Activated naive CD4-positive, alpha-beta T cell treated with anti-CD3 and anti-CD28 coated beads for 36 hours (primary cell): ENCODE results near the gene TMEM109. TPM values are rescaled to one million over a fixed set of nuclear protein-coding genes. Genes with fewer than 3 reads are reported as not detected.

Experiments
- CTCF ChIA-PET: fragments of 350-600 bp; sonication (Branson Sonifier 250); formaldehyde crosslinking; loops from one replicate; lab custom pipeline; 2021; ENCODE audit warnings: antibody characterized with exemption; lab: Charles Lee
- DNase-seq: peaks from one replicate; pipeline ENCODE4 v3.0.0-alpha.2; 2020
- H3K27ac Mint-ChIP-seq: one replicate; pipeline ENCODE4 v1.8.0; 2021; ENCODE audit warnings: mild to moderate bottlenecking, mixed read lengths
- H3K27me3 Mint-ChIP-seq: one replicate; pipeline ENCODE4 v1.8.0; 2021; ENCODE audit warnings: low read depth, mixed read lengths
- H3K36me3 Mint-ChIP-seq: one replicate; pipeline ENCODE4 v1.8.0; 2021; ENCODE audit warnings: low read depth, mixed read lengths
- H3K4me1 Mint-ChIP-seq: one replicate; pipeline ENCODE4 v1.8.0; 2021; ENCODE audit warnings: low read depth, mixed read lengths
- H3K4me3 Mint-ChIP-seq: one replicate; pipeline ENCODE4 v1.8.0; 2021; ENCODE audit warnings: mild to moderate bottlenecking, moderate library complexity, mixed read lengths
- H3K9me3 Mint-ChIP-seq: one replicate; pipeline ENCODE4 v1.8.0; 2021; ENCODE audit warnings: mixed read lengths
- intact Hi-C: fragments of 100-400 bp; cut with micrococcal nuclease; formaldehyde crosslinking; loops from one replicate; pipeline ENCODE4 v1.15.1; 2023
- total RNA-seq, 2 experiments: library from RNA; stranded (reverse); gene quantifications; one replicate each; pipeline ENCODE4 v1.2.3, GENCODE V29; 2021

TMEM109 gene
- total RNA-seq, 2 experiments from 2014 or later = 94.0 to 103 TPM

DNA sequence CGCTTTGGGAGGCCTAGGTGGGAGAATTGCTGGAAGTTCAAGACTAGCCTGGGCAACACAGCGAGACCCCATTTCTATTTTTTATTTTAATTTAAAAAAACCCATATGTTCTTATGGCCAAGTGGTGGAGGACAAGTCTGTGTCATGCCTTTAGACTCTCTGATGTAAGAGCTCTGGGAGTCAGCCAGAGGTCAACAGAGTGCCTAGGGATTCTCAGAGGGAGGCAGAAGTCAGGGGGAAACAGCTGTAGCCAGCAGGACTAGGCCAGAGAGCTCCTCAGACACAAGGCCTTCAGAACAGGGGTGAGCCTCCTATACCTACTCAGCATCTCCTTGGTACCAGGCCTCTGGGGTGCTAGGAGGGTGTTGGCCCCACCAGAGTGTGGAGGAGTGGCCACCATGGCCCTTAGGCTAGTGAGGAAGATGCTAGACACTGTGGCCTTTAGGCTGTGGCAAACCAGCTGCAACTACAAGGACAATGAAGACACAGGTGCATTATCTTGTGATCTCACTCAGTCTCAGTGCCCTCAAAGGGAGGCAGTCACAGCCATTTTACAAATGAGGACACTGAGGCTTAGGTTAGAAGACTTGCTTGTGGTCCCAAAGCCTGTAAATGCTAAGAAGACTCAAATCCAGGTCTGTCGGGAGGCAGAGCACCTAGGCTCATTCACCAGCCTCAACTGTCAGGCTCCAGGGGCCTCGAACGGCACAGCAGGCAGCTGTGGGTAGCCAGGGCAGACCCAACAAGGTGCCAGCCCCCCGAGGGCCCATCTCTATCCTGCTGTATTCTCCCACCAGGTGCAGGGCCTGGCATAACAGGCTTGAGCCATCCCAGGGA is 41.6 kb upstream of the TMEM109 start:
- DNase-seq = no peak
- Mint-ChIP-seq H3K4me3 (no peak overlapping the region), H3K36me3 (no peaks in the 10 kb centered on the region), H3K27me3 (no peaks in the 10 kb centered on the region), H3K9me3 (no peaks in the 10 kb centered on the region), H3K27ac (no peak overlapping the region), H3K4me1 (peaks cover 3% of the 10 kb centered on the region)
- intact Hi-C loops = no loop called here
- CTCF ChIA-PET = interaction anchor here (0.7 kb wide), 1 partner anchor 27 kb away, joined by 3 read pairs; no protein-coding TSS in a partner anchor

DNA sequence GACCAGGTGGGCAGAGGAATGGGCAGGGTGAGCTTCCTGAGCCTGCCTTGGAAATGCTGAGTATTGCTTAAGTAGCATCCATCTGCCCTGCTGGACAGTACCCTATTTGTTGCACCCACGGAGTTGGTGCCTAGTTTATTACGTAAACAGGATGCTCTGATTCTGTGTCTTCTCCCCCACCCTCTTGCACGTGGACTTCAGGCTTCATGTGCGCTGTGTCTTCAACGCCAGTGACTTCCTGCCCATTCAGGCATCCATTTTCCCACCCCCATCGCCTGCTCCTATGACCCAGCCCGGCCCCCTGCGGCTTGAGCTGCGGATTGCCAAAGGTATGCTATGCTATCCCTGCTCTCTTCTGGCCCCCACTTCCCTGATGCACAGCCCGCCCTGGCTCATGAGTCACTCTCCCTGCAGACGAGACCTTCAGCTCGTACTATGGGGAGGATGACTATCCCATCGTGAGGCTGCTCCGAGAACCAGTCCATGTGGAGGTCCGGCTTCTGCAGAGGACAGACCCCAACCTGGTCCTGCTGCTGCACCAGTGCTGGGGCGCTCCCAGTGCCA is 40.9 kb upstream of the TMEM109 start:
- no peaks in the 10 kb centered on the region for H3K27me3 Mint-ChIP-seq
- CTCF ChIA-PET = no interaction called here
- H3K9me3 Mint-ChIP-seq = no peaks in the 10 kb centered on the region
- DNase-seq = no peak
- H3K4me1 Mint-ChIP-seq = peaks cover 3% of the 10 kb centered on the region
- no peak overlapping the region for H3K27ac Mint-ChIP-seq
- H3K4me3 Mint-ChIP-seq = no peak overlapping the region
- no peaks in the 10 kb centered on the region for H3K36me3 Mint-ChIP-seq
- intact Hi-C loops = no loop called here

DNA sequence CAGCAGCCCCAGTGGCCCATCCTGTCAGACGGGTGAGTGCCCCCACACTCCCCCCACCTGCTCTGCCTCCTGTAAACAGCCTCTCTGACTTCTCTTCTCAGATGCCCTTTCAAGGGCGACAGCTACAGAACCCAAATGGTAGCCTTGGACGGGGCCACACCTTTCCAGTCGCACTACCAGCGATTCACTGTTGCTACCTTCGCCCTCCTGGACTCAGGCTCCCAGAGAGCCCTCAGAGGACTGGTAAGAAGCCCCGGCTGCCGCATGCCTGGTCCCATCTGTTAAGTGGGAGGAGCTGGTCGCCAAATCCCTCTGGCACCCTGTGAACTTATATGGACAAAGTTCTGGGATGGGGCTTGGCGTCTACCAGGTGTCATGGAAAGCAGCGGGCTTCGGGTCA is 40.4 kb upstream of the TMEM109 start:
- CTCF ChIA-PET = no interaction called here
- no peaks in the 10 kb centered on the region for H3K36me3 Mint-ChIP-seq
- H3K27me3 Mint-ChIP-seq = no peaks in the 10 kb centered on the region
- intact Hi-C loops = no loop called here
- no peak overlapping the region for H3K4me3 Mint-ChIP-seq
- no peak overlapping the region for H3K27ac Mint-ChIP-seq
- DNase-seq = no peak
- H3K9me3 Mint-ChIP-seq = no peaks in the 10 kb centered on the region
- peaks cover 3% of the 10 kb centered on the region for H3K4me1 Mint-ChIP-seq

DNA sequence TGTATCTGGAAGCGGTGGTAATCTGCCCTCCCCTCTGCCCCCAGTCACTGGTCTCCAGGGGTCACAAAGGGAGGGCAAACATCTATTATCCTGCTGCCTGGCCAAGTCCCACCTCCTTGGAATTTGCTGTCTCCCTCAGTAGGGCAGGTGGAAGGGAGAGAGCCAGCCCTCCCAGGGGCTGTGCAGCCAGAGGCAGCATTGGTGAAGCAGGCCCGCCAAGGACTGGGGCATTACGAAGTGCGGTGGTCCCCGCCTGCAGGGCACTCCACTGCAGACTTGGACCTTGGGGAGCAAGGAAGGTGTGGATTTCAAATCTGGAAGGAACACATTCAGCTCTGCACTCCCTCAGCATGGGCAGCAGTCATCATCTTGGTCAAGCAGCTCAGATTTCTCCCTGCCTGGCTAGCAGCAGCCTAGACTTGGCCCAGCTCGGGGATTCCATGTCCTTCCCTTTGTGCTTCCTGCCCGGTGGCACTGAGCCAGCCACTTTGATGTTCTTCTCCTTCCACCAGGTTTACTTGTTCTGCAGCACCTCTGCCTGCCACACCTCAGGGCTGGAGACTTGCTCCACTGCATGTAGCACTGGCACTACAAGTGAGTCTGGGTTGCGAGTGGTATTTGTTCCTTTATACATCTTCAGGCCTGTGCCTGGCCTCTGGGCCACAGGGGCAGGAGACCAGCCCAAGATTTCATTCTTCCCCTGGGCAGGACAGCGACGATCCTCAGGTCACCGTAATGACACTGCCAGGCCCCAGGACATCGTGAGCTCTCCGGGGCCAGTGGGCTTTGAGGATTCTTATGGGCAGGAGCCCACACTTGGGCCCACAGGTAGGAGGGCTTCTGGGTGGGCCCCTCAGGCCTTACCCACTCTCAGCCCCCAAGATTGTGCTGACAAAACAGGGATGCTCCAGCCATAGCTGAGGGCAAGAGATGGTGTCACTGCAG is 39.3 kb upstream of the TMEM109 start:
- H3K4me1 Mint-ChIP-seq = peaks cover 3% of the 10 kb centered on the region
- H3K9me3 Mint-ChIP-seq = no peaks in the 10 kb centered on the region
- H3K4me3 Mint-ChIP-seq = no peak overlapping the region
- CTCF ChIA-PET = no interaction called here
- DNase-seq = no peak
- no peak overlapping the region for H3K27ac Mint-ChIP-seq
- H3K27me3 Mint-ChIP-seq = no peaks in the 10 kb centered on the region
- H3K36me3 Mint-ChIP-seq = no peaks in the 10 kb centered on the region
- intact Hi-C loops = no loop called here

DNA sequence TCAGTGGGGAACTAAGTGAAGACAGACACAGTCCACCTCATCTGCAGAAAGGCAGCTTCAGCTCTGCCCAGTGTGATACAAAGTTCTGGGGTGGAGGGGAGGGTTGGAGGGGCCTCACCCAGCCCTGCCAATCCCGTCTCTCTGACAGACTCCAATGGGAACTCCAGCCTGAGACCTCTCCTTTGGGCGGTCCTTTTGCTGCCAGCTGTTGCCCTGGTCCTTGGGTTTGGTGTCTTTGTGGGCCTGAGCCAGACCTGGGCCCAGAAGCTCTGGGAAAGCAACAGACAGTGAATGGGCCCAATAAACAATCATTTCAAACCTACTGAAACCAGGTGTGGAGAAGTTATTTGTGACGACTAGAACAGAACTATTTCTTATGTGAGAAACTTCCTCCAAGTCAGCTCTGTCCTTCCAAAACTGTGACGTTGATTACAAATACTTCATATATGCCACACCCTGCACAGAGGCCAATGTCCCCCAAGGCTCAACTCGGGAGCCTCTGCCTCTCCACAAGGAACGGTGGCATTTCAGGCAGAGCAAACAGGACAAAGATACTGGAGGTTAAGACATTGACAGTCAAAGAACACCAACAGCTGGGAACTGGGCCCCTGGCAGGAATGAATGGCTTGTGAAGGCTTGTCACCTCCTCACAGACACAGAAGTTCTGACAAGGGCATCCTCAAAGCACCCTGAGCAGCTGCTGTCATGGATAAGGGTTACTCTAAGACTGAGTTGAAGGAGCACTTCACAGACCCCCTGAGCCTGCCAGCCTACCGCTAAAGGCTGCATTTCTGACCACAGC is 38.4 kb upstream of the TMEM109 start:
- H3K36me3 Mint-ChIP-seq = no peaks in the 10 kb centered on the region

DNA sequence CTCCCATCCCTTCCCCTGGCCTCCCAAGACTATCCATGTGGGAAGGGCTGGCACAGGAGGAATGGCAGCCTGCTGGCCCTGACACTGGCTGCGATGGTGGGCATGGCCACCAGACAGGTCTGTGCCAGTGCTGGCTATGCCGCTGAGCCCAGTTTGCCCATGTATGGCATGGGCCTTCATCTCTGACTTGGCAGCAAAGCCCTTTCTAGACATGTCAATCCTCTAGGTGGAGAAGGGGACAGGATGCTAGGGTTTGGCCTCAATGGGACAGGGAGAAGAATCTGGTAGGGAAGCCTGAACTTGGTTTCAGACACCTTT is 37.8 kb upstream of the TMEM109 start:
- DNase-seq = no peak
- Mint-ChIP-seq H3K4me1 (peaks cover 3% of the 10 kb centered on the region), H3K9me3 (no peaks in the 10 kb centered on the region), H3K27ac (no peak overlapping the region), H3K27me3 (no peaks in the 10 kb centered on the region), H3K4me3 (no peak overlapping the region), H3K36me3 (peaks cover 5% of the 10 kb centered on the region)
- CTCF ChIA-PET = interaction anchor here (0.6 kb wide), 1 partner anchor 244 kb away, joined by 5 read pairs; no protein-coding TSS in a partner anchor
- intact Hi-C loops = no loop called here

More for the DNA sequence above, 38.4 kb upstream of the TMEM109 start:
- Mint-ChIP-seq H3K9me3 (no peaks in the 10 kb centered on the region), H3K27ac (no peak overlapping the region), H3K27me3 (no peaks in the 10 kb centered on the region), H3K4me1 (peaks cover 3% of the 10 kb centered on the region), H3K4me3 (no peak overlapping the region)
- CTCF ChIA-PET = interaction anchor here (0.6 kb wide), 1 partner anchor 244 kb away, joined by 5 read pairs; no protein-coding TSS in a partner anchor
- no peak for DNase-seq
- intact Hi-C loops = no loop called here

DNA sequence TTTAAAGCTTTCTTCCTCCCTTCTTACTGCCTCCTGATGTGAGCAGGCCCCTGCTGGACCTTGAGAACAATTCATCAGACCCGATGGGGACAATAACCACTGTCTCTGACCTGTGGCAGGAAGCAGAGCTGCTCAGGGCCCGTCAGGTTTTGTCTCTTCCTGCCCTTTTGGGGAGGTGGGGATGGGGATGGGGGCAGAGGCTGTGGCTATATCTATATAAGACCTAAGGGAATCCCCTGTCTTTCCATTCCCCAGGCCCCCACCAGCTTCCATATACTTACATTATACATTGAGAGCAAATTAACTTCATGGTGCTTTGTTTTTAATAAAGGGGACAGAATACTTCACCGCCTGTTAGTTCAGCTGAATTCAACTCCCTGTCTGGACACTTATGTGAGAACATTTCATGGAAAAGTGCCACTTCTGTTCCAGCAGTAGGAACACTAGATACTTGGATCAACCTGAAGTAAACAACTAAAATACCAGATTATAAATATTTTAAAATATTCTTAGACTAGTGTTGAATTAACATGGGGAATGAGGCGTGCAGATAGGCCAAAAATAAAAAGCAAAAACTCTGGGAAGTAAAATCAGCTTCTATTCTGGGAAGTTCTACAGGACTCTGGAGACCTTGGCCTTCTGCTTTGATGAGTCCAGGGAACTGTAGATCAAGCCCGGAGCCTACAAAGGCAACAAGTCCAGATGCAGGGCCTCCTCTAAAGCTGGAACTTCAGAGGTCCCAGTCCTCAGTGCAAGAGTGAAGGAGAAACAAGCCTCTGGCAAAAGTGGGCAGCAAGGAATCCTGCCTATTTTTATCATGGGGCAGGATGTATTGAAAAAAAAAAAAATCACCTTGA is 35.5 kb upstream of the TMEM109 start:
- Mint-ChIP-seq H3K36me3 (peaks cover 13% of the 10 kb centered on the region), H3K27me3 (no peaks in the 10 kb centered on the region), H3K27ac (no peak overlapping the region), H3K9me3 (no peaks in the 10 kb centered on the region), H3K4me3 (no peak overlapping the region), H3K4me1 (peaks cover 2% of the 10 kb centered on the region)
- CTCF ChIA-PET = interaction anchor here (1.8 kb wide), 1 partner anchor 47 kb away, joined by 5 read pairs; no protein-coding TSS in a partner anchor
- intact Hi-C loops = no loop called here
- DNase-seq = no peak

DNA sequence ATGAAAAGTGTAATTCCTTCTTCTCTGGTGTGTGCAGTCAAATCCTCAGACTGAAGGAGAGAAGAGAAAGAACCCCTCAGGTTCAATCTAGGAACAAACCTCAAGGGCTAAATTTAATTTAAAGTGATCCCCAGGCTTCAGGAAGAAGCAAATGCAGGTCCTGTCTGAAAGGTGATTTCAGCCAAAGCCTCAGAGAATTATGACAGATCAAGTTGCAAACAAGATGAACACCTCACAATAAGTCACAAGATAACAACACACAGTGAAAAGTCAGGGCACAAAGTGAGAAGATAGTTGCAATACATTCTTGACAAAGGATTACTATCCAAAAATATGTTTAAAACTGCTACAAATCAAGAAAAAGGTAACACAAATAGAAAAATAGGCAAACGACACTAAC is 34.9 kb upstream of the TMEM109 start:
- peaks cover 18% of the 10 kb centered on the region for H3K36me3 Mint-ChIP-seq
- no peaks in the 10 kb centered on the region for H3K9me3 Mint-ChIP-seq
- no peak overlapping the region for H3K4me3 Mint-ChIP-seq
- no peak overlapping the region for H3K27ac Mint-ChIP-seq
- CTCF ChIA-PET = no interaction called here
- intact Hi-C loops = no loop called here
- DNase-seq = no peak
- H3K4me1 Mint-ChIP-seq = peaks cover 2% of the 10 kb centered on the region
- H3K27me3 Mint-ChIP-seq = no peaks in the 10 kb centered on the region

DNA sequence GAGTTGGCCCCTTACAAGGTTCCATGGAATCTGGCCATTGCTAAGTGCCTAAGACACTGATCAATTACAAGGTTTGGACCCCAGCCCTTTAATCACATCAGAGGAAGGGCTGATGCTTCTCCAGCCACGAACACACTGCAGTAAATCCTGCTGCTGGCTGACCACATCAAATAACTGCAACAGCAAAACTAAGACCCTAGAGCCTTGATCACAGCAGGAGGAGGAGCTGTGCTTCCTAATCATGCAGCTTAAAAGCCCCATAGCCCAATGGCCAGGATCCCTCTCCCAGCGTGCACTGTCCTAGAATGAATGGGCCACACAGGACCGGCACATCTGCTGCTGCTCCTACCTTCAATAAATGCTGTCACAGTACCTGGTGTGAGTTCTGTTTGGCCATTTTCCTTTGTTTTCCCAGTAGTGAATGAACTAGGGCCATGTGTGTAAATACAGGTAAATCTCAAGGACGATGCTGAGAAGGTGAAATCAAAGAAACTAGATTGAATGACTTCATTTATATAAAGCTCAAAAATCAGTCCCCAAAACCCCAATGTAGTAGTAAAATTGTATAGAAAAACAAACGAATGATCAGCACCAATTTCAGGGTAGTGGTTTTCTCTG is 33.9 kb upstream of the TMEM109 start:
- intact Hi-C loops = no loop called here
- CTCF ChIA-PET = no interaction called here
- H3K9me3 Mint-ChIP-seq = no peaks in the 10 kb centered on the region
- H3K27ac Mint-ChIP-seq = no peak overlapping the region
- no peak for DNase-seq
- no peak overlapping the region for H3K4me3 Mint-ChIP-seq
- no peaks in the 10 kb centered on the region for H3K27me3 Mint-ChIP-seq
- peaks cover 20% of the 10 kb centered on the region for H3K36me3 Mint-ChIP-seq
- H3K4me1 Mint-ChIP-seq = peaks cover 2% of the 10 kb centered on the region

DNA sequence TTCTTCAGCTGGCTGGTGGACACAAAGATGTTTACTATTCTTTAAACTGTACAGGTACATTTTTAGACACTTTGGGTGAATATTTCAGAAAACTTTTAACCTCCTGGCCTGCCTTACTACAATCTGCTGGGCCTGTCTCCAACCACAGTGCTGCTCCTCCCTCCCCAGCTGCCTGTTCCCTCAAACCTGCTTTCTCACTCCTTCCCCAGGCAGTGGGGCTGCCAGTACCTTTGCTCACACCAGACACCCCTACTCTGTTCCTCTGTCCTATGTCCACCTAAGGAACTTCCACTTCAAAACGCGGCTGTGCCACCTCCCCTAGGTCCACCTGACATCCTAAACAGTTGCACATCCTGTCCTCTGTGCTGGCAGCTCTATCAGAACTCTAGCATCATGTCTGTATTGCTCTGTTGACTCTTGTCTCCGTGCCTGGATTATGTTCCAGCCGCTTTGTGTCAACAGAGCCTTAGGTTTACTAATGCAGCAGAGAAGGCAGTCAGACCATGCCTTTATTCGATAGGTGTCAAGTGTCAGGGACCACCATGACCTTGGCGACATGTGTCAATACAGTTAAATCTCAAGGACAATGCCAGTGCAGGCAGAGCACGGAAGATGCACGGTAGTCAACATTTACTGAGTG is 33.2 kb upstream of the TMEM109 start:
- H3K36me3 Mint-ChIP-seq = peaks cover 22% of the 10 kb centered on the region
- H3K27me3 Mint-ChIP-seq = no peaks in the 10 kb centered on the region
- H3K27ac Mint-ChIP-seq = no peak overlapping the region
- CTCF ChIA-PET = no interaction called here
- intact Hi-C loops = no loop called here
- peaks cover 2% of the 10 kb centered on the region for H3K4me1 Mint-ChIP-seq
- H3K4me3 Mint-ChIP-seq = no peak overlapping the region
- DNase-seq = no peak
- no peaks in the 10 kb centered on the region for H3K9me3 Mint-ChIP-seq
